Measurements from ENCODE around the gene SUGCT. TPM values are rescaled to one million over a fixed set of nuclear protein-coding genes. Genes with fewer than 3 reads are reported as not detected.
"Not testable (repeated sequence)": the region's sequence is repeated elsewhere in the genome, so short reads cannot be mapped to it uniquely, and the experiment has no call there.

SUGCT gene
- total and polyA plus RNA-seq, 5 donors, result 5.7 to 10.3 (median 6.1) TPM

DNA sequence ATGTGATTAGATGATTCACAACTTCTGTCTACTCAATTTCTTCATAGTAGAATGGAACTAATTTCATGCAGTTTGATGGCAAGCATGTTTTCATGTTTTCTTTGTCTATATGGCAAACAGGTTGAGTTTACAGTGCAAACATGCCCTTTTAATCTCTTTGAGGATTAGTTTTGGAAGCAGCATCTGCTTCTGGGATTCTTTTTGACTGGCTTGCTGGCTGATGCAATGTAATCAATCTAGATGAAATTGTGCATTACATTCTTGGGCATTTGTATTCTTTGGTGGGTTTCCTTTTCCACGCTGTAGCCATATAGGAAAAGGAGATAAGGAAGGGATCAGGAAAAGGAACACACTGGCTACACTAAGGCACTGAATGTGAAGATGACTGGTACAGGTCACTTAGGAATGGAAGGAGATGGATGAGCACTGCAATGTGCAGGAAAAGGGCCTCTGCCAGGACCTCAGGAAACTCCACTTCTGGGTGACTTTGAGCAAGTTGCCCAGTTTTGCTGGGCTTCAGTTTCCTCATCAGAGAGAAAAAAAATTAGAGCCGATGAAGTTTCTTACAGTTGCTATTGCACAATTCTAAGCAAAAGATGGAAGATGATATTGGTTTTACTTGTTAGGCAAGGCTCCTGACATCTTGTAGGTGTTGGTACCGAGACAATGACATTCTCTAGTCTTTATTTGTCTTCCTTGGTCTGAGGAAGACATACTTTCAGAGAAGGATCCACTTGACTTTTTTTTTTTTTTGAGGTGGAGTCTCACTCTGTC lies 269.1 kb downstream of the SUGCT start:
- ATAC-seq (no peak), DNase-seq (no peak)
- no peak overlapping the region for H3K27ac ChIP-seq (ENCODE audit: low read length)
- no peaks in the 10 kb centered on the region for H3K4me1 ChIP-seq (ENCODE audit: control insufficient read depth, insufficient read depth, low read length)
- no peaks in the 10 kb centered on the region for H3K9me3 ChIP-seq (ENCODE audit: control insufficient read depth, low read length)
- no peak overlapping the region for H3K4me3 ChIP-seq (ENCODE audit: low read length)
- no peaks in the 10 kb centered on the region for H3K27me3 ChIP-seq (ENCODE audit: control insufficient read depth, insufficient read depth)
- intact Hi-C loops (cut with DNase I), result no loop called here
- 83% methylated on average over 3 of the region's 3 CpGs for WGBS

DNA sequence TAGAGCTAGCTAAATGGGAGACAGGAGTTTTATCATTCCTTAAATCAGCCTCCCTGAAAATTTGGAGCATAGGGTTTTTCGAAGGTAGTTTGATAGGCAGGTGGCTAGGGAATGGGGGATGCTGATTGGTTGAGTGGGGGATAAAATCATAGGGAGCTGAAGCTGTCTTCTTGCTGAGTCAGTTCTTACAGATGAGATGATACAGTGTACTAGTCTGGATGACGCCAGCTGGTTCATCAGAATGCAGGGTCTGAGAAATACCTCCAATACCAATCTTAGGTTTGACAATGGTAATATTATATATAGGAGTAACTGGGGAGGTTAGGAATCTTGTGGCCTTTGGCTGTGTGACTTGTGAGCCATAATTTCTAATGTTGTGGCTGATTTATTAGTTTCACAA lies 271.2 kb downstream of the SUGCT start:
- H3K4me3 ChIP-seq (ENCODE audit: low read length), result no peak overlapping the region
- H3K27me3 ChIP-seq (ENCODE audit: control insufficient read depth, insufficient read depth), result no peaks in the 10 kb centered on the region
- WGBS, result 85% methylated on average over 2 of the region's 2 CpGs
- H3K9me3 ChIP-seq (ENCODE audit: control insufficient read depth, low read length), result no peaks in the 10 kb centered on the region
- intact Hi-C loops (cut with DNase I), result no loop called here
- no peak overlapping the region for H3K27ac ChIP-seq (ENCODE audit: low read length)
- no peaks in the 10 kb centered on the region for H3K4me1 ChIP-seq (ENCODE audit: control insufficient read depth, insufficient read depth, low read length)
- no peak for ATAC-seq
- no peak for DNase-seq

DNA sequence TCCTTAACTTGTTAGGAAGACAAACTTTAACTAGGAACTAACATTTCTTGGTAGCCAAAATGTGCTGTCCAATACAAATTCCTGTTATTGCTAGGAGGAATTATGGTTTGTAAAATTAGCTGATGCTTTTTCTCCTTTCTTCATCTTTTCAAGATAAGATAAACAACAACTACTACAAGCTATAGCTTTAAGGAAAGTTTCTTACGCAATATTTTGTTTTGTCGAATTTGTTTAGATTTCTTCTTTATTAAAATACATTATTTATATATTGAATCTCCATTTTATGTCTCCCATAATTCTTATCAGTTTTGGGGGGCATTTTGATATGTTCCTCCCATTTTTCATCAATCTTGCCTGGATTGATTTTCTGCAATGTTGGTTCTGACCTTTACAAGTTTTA lies 277.5 kb downstream of the SUGCT start:
- Histone ChIP-seq H3K9me3 (ENCODE audit: control insufficient read depth, low read length) (no peaks in the 10 kb centered on the region), H3K4me1 (ENCODE audit: control insufficient read depth, insufficient read depth, low read length) (no peaks in the 10 kb centered on the region), H3K27me3 (ENCODE audit: control insufficient read depth, insufficient read depth) (no peaks in the 10 kb centered on the region), H3K27ac (ENCODE audit: low read length) (no peak overlapping the region), H3K4me3 (ENCODE audit: low read length) (no peak overlapping the region)
- ATAC-seq, result no peak
- no peak for DNase-seq
- intact Hi-C loops (cut with DNase I), result no loop called here
- 89% methylated on average over 2 of the region's 2 CpGs for WGBS

DNA sequence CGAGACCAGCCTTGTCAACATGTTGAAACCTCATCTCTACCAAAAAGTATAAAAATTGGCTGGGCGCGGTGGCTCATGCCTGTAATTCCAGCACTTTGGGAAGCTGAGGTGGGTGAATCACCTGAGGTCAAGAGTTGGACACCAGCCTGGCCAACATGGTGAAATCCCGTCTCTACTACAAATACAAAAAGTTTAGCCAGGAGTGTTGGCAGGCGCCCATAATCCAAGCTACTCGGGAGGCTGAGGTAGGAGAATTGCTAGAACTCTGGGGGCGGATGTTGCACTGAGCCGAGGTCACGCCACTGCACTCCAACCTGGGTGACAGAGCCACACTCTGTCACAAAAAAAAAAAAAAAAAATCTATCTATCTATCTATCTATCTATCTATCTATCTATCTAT lies 279.9 kb downstream of the SUGCT start:
- DNase-seq; ATAC-seq; H3K9me3 ChIP-seq (ENCODE audit: control insufficient read depth, low read length); H3K4me3 ChIP-seq (ENCODE audit: low read length); H3K27ac ChIP-seq (ENCODE audit: low read length); intact Hi-C loops (cut with DNase I); H3K27me3 ChIP-seq (ENCODE audit: control insufficient read depth, insufficient read depth); H3K4me1 ChIP-seq (ENCODE audit: control insufficient read depth, insufficient read depth, low read length): not testable (repeated sequence)
- WGBS, result 94% methylated on average over 9 of the region's 9 CpGs

DNA sequence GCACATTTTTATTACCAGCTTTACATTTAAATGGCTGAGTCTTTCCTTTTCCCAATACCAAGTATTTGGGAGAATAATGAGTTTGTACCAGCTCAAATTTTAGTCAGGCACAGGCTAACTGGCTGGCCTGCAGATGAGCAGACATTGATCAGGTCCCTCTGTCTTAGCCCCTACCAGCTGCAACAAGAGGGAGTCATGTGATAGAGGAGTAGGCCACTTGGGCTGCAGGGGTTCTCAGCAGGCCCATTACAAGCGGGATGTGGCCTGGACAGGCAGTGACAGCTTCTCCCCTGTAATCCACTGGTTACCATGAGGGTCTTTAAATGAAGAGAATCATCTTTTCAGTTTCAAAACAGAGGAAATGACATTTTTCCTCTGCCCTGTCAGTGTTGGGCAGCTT lies 283.6 kb downstream of the SUGCT start:
- Histone ChIP-seq H3K27ac (ENCODE audit: low read length) (no peak overlapping the region), H3K4me3 (ENCODE audit: low read length) (no peak overlapping the region), H3K4me1 (ENCODE audit: control insufficient read depth, insufficient read depth, low read length) (no peaks in the 10 kb centered on the region), H3K9me3 (ENCODE audit: control insufficient read depth, low read length) (no peaks in the 10 kb centered on the region), H3K27me3 (ENCODE audit: control insufficient read depth, insufficient read depth) (no peaks in the 10 kb centered on the region)
- no peak for DNase-seq
- ATAC-seq, result no peak
- intact Hi-C loops (cut with DNase I), result no loop called here
- WGBS, result 78% methylated on average over 1 of the region's 1 CpG

DNA sequence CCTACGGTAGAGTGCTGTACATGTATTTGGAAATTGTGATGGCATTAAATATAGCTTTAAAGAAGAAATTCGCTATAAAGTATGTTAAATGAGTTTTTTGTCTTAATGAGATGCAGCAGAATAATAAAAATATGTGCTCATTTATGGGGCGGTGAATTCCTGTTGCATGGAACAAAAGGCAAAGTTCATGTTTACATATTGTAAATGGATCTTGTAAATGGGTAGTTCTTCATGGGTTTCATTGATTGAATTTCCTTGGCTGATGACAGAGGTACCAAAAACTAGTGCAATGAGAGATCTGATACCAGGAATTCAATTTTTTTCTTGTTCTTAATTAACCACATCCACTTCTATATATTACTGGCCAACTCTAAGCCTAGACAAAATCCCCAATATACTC lies 284.2 kb downstream of the SUGCT start:
- H3K27me3 ChIP-seq (ENCODE audit: control insufficient read depth, insufficient read depth), result no peaks in the 10 kb centered on the region
- no peaks in the 10 kb centered on the region for H3K9me3 ChIP-seq (ENCODE audit: control insufficient read depth, low read length)
- H3K4me1 ChIP-seq (ENCODE audit: control insufficient read depth, insufficient read depth, low read length), result no peaks in the 10 kb centered on the region
- intact Hi-C loops (cut with DNase I), result no loop called here
- no peak overlapping the region for H3K4me3 ChIP-seq (ENCODE audit: low read length)
- DNase-seq (no peak), ATAC-seq (no peak)
- H3K27ac ChIP-seq (ENCODE audit: low read length), result no peak overlapping the region
- WGBS, result 93% methylated on average over 3 of the region's 3 CpGs

DNA sequence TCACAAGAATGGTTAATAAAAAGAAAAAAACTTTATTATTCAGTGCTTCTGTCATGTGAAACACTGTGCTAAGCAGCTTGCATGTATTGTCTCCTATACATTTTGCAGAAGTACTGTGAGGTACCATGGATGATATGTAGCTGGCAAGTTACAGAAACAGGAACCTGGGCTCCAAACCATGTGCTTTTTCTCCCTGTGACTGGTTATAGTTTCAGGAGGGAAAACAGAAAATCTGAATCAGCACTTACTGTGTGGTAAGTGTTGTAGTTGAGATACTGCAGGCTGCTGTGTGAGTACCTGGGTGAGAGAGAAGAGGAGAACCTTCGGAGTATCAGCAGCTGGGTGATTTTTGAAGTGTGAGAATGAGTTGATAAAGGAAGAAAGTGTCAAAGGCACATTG lies 285.0 kb downstream of the SUGCT start:
- Histone ChIP-seq H3K27me3 (ENCODE audit: control insufficient read depth, insufficient read depth) (no peaks in the 10 kb centered on the region), H3K4me1 (ENCODE audit: control insufficient read depth, insufficient read depth, low read length) (no peaks in the 10 kb centered on the region), H3K27ac (ENCODE audit: low read length) (no peak overlapping the region), H3K4me3 (ENCODE audit: low read length) (no peak overlapping the region), H3K9me3 (ENCODE audit: control insufficient read depth, low read length) (no peaks in the 10 kb centered on the region)
- 0% methylated on average over 1 of the region's 1 CpG for WGBS
- intact Hi-C loops (cut with DNase I), result no loop called here
- no peak for DNase-seq
- no peak for ATAC-seq

DNA sequence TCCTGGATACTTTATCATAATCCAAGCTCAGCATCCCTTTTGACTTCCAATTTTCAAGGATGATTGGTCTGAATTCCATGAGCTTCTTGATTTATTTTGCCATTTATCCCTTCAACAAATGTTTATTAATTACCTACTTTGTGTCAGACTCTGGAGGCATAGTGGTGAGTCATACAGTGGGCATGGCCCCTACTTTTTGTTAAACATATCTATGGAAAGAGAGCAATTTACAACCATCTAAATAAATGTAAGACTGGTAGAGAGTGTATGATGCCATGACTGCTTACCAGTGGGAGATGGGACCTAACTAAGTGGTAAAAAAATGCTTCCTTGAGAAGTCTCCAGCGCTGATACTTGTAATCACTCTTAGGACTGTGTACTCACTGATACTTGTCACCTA lies 286.6 kb downstream of the SUGCT start:
- H3K27me3 ChIP-seq (ENCODE audit: control insufficient read depth, insufficient read depth), result no peaks in the 10 kb centered on the region
- no peak for DNase-seq
- H3K4me1 ChIP-seq (ENCODE audit: control insufficient read depth, insufficient read depth, low read length), result no peaks in the 10 kb centered on the region
- WGBS, result 97% methylated on average over 1 of the region's 1 CpG
- intact Hi-C loops (cut with DNase I), result no loop called here
- ATAC-seq, result no peak
- H3K4me3 ChIP-seq (ENCODE audit: low read length), result no peak overlapping the region
- H3K9me3 ChIP-seq (ENCODE audit: control insufficient read depth, low read length), result no peaks in the 10 kb centered on the region
- H3K27ac ChIP-seq (ENCODE audit: low read length), result no peak overlapping the region

DNA sequence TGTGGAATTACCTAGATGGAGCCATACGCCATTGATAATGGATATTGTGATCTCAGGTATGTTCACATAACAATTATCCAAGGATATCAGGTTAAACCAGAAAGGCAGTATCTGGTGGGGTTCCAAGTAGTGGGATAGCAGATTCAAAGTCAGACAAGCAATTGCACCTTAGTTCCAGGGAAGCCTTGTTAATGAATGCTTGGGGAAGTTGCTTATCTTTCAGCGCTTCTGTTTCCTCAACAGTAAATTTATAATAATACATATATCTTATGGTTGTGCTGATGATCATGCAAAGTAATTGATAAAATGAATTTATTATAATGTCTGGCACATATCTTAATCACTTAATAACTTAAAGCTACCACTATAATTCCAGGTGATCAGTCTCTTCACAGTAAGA lies 290.9 kb downstream of the SUGCT start:
- no peak for DNase-seq
- H3K27me3 ChIP-seq (ENCODE audit: control insufficient read depth, insufficient read depth), result no peaks in the 10 kb centered on the region
- H3K4me3 ChIP-seq (ENCODE audit: low read length), result no peak overlapping the region
- no peak overlapping the region for H3K27ac ChIP-seq (ENCODE audit: low read length)
- ATAC-seq, result no peak
- H3K4me1 ChIP-seq (ENCODE audit: control insufficient read depth, insufficient read depth, low read length), result no peaks in the 10 kb centered on the region
- intact Hi-C loops (cut with DNase I), result no loop called here
- WGBS, result 95% methylated on average over 2 of the region's 2 CpGs
- no peaks in the 10 kb centered on the region for H3K9me3 ChIP-seq (ENCODE audit: control insufficient read depth, low read length)

DNA sequence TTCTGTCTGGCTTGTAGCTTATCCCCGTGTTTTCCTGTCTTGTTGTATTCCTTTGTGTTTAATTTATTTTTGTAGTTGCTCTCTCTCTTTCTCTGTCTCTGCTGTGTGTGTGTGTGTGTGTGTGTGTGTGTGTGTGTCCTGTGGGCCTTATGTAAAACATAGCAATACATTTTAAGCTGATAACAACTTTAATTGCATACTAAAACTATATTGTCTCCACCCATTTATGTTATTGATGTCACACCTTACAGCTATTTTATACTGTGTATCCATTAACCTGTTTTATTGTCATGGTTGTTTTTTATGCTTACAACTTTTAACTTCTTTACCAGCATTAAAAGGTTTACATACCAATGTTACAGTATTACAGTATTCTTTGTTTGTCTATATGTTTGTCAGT lies 293.6 kb downstream of the SUGCT start:
- intact Hi-C loops (cut with DNase I), result no loop called here
- Histone ChIP-seq H3K9me3 (ENCODE audit: control insufficient read depth, low read length) (no peaks in the 10 kb centered on the region), H3K27ac (ENCODE audit: low read length) (no peak overlapping the region), H3K27me3 (ENCODE audit: control insufficient read depth, insufficient read depth) (no peaks in the 10 kb centered on the region), H3K4me3 (ENCODE audit: low read length) (no peak overlapping the region), H3K4me1 (ENCODE audit: control insufficient read depth, insufficient read depth, low read length) (no peaks in the 10 kb centered on the region)
- DNase-seq, result no peak
- WGBS, result 68% methylated on average over 1 of the region's 1 CpG
- ATAC-seq, result no peak

DNA sequence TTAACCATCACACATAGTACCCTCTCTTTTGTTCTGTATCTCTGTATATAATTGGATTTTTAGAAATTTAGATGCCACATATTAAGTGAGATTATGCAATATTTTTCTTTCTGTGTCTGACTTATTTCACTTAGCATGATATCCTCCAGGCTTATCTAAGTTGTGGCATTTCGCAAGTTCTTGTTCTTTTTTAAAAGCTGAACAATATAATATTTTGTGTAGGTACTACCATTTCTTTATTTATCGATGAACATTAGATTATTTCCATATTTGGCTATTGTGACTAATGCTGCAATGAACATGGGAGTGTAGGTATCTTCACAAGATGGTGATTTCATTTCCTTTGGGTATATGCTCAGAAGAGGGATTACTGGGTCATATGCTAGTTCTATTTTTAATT lies 295.0 kb downstream of the SUGCT start:
- Histone ChIP-seq H3K9me3 (ENCODE audit: control insufficient read depth, low read length) (no peaks in the 10 kb centered on the region), H3K27ac (ENCODE audit: low read length) (no peak overlapping the region), H3K4me3 (ENCODE audit: low read length) (no peak overlapping the region), H3K4me1 (ENCODE audit: control insufficient read depth, insufficient read depth, low read length) (no peaks in the 10 kb centered on the region), H3K27me3 (ENCODE audit: control insufficient read depth, insufficient read depth) (no peaks in the 10 kb centered on the region)
- DNase-seq (no peak), ATAC-seq (no peak)
- 93% methylated on average over 2 of the region's 2 CpGs for WGBS
- intact Hi-C loops (cut with DNase I), result no loop called here

DNA sequence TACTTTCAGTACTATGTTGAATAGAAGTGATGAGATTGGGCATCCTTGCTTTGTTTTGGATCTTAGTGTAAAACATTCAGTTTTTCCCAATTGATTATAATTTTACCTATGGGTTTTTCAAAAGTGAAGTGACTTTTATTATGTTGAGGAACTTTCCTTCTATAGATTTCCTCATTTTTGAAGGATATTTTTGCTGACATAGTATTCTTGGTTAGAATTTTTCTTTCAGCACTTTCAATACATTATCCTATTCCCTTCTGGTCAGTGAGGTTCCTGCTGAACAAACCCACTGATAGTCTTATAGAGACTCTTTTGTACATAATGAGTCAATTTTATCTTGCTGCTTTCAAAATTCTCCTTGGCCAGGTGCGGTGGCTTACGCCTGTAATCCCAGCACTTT lies 297.2 kb downstream of the SUGCT start:
- no peaks in the 10 kb centered on the region for H3K27me3 ChIP-seq (ENCODE audit: control insufficient read depth, insufficient read depth)
- no peaks in the 10 kb centered on the region for H3K4me1 ChIP-seq (ENCODE audit: control insufficient read depth, insufficient read depth, low read length)
- DNase-seq, result no peak
- intact Hi-C loops (cut with DNase I), result no loop called here
- no peak for ATAC-seq
- WGBS, result 98% methylated on average over 2 of the region's 2 CpGs
- no peaks in the 10 kb centered on the region for H3K9me3 ChIP-seq (ENCODE audit: control insufficient read depth, low read length)
- H3K27ac ChIP-seq (ENCODE audit: low read length), result no peak overlapping the region
- H3K4me3 ChIP-seq (ENCODE audit: low read length), result no peak overlapping the region
